ENCODE measurements around the gene CCDC57.
"Not testable (repeated sequence)": the region's sequence is repeated elsewhere in the genome, so short reads cannot be mapped to it uniquely, and the experiment has no call there.

Gene CCDC57

DNA sequence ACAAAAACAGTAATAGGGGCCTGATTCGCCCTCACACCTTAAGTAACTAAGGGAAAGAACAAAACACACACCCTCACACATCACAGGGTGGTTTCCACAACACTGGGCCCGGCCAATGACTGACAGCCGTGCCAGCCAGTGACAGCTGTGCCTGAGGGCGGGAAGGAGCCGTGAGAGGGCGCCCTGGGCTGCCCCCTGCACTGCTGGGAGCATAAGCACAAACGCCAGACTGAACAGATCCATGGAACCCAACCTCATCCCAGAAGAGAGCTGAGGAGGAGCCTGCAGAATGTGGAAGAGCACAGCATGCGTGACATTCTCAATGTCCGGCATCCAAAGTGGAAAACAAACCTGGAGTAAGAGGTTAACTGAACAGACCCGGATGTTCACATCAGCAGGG lies 44.8 kb upstream of the CCDC57 start:
- Histone ChIP-seq H2AFZ (ENCODE audit: low read depth) (no peak overlapping the region), H3K9ac (no peak overlapping the region), H4K20me1 (ENCODE audit: insufficient read depth) (no peaks in the 10 kb centered on the region), H3K4me2 (no peak overlapping the region), H3K4me1 (ENCODE audit: low read depth, poor library complexity, severe bottlenecking) (no peaks in the 10 kb centered on the region), H3K27me3 (ENCODE audit: insufficient read depth, low read depth) (no peaks in the 10 kb centered on the region), H3K4me3 (IDR thresholded peaks at IDR 0.05; ENCODE audit: insufficient read depth, low read depth, low read length) (no peak overlapping the region), H3K27ac (no peak overlapping the region), H3K79me2 (ENCODE audit: insufficient read depth, low read depth) (peaks cover 21% of the 10 kb centered on the region; the same call in 1 of the 2 replicates), H3K36me3 (ENCODE audit: insufficient read depth) (peaks cover 10% of the 10 kb centered on the region; the same call in 1 of the 2 replicates)
- no peak for TF ChIP-seq CTCF (conservative IDR thresholded peaks at IDR 0.05; ENCODE audit: low read depth, low read length)

DNA sequence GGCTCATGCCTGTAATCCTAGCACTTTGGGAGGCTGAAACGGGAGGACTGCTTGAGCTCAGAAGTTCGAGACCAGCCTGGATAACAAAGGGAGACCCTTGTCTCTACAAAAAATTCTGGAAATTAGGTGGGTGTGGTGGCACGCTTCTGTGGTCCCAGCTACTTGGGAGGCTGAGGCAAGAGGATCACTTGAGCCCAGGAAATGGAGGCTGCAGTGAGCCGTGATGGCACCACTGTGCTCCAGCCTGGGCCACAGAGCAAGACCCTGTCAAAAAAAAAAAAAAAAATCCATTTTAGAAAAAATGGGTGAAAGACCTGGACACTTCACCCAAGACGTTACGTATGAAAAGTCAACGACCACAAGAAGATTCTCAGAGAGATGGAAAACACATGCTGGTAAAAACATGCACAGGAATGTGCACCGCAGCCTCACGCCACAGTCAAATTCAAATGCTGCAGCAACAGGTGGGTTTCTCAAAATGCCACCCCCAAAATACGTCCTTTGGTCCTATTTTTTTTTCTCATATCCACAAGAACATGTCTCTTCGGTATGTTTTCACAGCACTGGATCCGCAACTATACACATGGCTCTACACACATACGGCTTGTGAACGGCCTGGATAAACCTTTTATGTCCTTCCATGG lies 43.7 kb upstream of the CCDC57 start:
- TF ChIP-seq CTCF (conservative IDR thresholded peaks at IDR 0.05; ENCODE audit: low read depth, low read length): no peak
- H3K4me1 ChIP-seq (ENCODE audit: low read depth, poor library complexity, severe bottlenecking): no peaks in the 10 kb centered on the region
- H3K36me3 ChIP-seq (ENCODE audit: insufficient read depth): peaks cover 15% of the 10 kb centered on the region; the same call in 1 of the 2 replicates
- no peaks in the 10 kb centered on the region for H3K27me3 ChIP-seq (ENCODE audit: insufficient read depth, low read depth)
- no peak overlapping the region for H3K4me3 ChIP-seq (IDR thresholded peaks at IDR 0.05; ENCODE audit: insufficient read depth, low read depth, low read length)
- no peaks in the 10 kb centered on the region for H4K20me1 ChIP-seq (ENCODE audit: insufficient read depth)
- no peak overlapping the region for H2AFZ ChIP-seq (ENCODE audit: low read depth)
- peaks cover 21% of the 10 kb centered on the region; the same call in 1 of the 2 replicates for H3K79me2 ChIP-seq (ENCODE audit: insufficient read depth, low read depth)
- no peak overlapping the region for H3K9ac ChIP-seq
- H3K27ac ChIP-seq: no peak overlapping the region
- H3K4me2 ChIP-seq: no peak overlapping the region

DNA sequence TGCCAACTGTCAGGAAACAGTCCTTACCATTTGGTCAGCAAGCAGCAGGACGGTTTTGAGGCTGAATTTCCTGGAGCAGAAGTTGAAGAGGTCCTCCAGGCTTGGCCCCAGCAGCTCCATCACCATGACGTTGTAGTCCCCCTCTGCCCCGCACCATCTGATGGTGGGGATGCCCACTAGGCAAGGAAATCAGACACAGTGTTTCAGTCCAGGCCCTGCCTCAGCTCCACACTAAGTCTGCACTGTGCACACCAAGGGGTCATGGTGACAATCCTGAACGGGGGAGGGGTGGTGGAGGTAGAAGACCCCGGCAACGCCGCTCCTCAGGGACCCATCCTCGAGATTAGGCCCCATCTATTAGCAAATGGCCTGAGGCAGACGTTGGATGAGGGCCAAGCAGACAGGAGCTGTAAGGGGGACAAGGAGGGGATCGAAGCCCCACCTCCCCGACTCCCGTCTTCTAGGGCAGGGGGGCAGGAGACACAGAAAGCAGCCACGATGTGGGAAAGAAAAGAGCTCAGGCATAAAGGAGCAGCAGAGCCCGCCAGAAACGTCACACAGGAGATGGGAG lies 42.8 kb upstream of the CCDC57 start:
- H3K4me1 ChIP-seq (ENCODE audit: low read depth, poor library complexity, severe bottlenecking): no peaks in the 10 kb centered on the region
- no peaks in the 10 kb centered on the region for H4K20me1 ChIP-seq (ENCODE audit: insufficient read depth)
- no peak overlapping the region for H3K9ac ChIP-seq
- H3K79me2 ChIP-seq (ENCODE audit: insufficient read depth, low read depth): peaks cover 21% of the 10 kb centered on the region; the same call in 1 of the 2 replicates
- TF ChIP-seq CTCF (conservative IDR thresholded peaks at IDR 0.05; ENCODE audit: low read depth, low read length): no peak
- no peaks in the 10 kb centered on the region for H3K27me3 ChIP-seq (ENCODE audit: insufficient read depth, low read depth)
- H3K27ac ChIP-seq: no peak overlapping the region
- no peak overlapping the region for H3K4me3 ChIP-seq (IDR thresholded peaks at IDR 0.05; ENCODE audit: insufficient read depth, low read depth, low read length)
- H3K4me2 ChIP-seq: no peak overlapping the region
- H3K36me3 ChIP-seq (ENCODE audit: insufficient read depth): peaks cover 14% of the 10 kb centered on the region; the same call in 1 of the 2 replicates
- H2AFZ ChIP-seq (ENCODE audit: low read depth): no peak overlapping the region

GRCh38 chr17:82254746-82255145 lies 42.1 kb upstream of the CCDC57 start:
- not testable (repeated sequence) for H4K20me1 ChIP-seq (ENCODE audit: insufficient read depth)
- H3K36me3 ChIP-seq (ENCODE audit: insufficient read depth): peaks cover 10% of the 10 kb centered on the region; the same call in 1 of the 2 replicates

DNA sequence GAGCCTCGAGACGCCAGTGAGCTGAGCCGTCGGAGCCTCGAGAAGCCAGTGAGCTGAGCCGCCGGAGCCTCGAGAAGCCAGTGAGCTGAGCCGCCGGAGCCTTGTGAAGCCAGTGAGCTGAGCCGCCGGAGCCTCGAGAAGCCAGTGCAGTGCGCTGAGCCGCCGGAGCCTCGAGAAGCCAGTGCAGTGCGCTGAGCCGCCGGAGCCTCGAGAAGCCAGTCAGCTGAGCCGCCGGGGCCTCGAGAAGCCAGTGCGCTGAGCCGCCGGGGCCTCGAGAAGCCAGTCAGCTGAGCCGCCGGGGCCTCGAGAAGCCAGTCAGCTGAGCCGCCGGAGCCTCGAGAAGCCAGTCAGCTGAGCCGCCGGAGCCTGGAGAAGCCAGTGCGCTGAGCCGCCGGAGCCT lies 41.5 kb upstream of the CCDC57 start:
- not testable (repeated sequence) for H3K9ac ChIP-seq; H3K4me2 ChIP-seq; H3K27ac ChIP-seq; H2AFZ ChIP-seq (ENCODE audit: low read depth); H3K4me3 ChIP-seq (IDR thresholded peaks at IDR 0.05; ENCODE audit: insufficient read depth, low read depth, low read length); H3K27me3 ChIP-seq (ENCODE audit: insufficient read depth, low read depth); H4K20me1 ChIP-seq (ENCODE audit: insufficient read depth); H3K4me1 ChIP-seq (ENCODE audit: low read depth, poor library complexity, severe bottlenecking)
- H3K36me3 ChIP-seq (ENCODE audit: insufficient read depth): peaks cover 10% of the 10 kb centered on the region; the same call in 1 of the 2 replicates
- peaks cover 16% of the 10 kb centered on the region; the same call in 1 of the 2 replicates for H3K79me2 ChIP-seq (ENCODE audit: insufficient read depth, low read depth)

More at GRCh38 chr17:82254746-82255145, 42.1 kb upstream of the CCDC57 start:
- H3K27ac ChIP-seq; H2AFZ ChIP-seq (ENCODE audit: low read depth); H3K4me3 ChIP-seq (IDR thresholded peaks at IDR 0.05; ENCODE audit: insufficient read depth, low read depth, low read length); H3K4me1 ChIP-seq (ENCODE audit: low read depth, poor library complexity, severe bottlenecking); H3K27me3 ChIP-seq (ENCODE audit: insufficient read depth, low read depth); H3K9ac ChIP-seq; H3K4me2 ChIP-seq: not testable (repeated sequence)
- peaks cover 21% of the 10 kb centered on the region; the same call in 1 of the 2 replicates for H3K79me2 ChIP-seq (ENCODE audit: insufficient read depth, low read depth)
